Stomach (tissue), 4 donors: ENCODE measurements around the gene GUCY1A2.

Source experiments
- EP300 ChIP-seq: sonication (generic); formaldehyde crosslinking; IDR thresholded peaks from one replicate; pipeline ENCODE4 v1.6.1; 2017; ENCODE audit warnings: antibody characterized with exemption
- POLR2A ChIP-seq, 4 donors: fragments of 450-650 bp; IDR thresholded peaks; one replicate each; pipeline ENCODE4 v1.6.1; 2016; ENCODE audit warnings: antibody characterized with exemption in 4 of 4, control low read depth in 2 of 4, mild to moderate bottlenecking in 1 of 4, moderate library complexity in 1 of 4
- POLR2AphosphoS5 ChIP-seq, 3 donors: sonication (generic); formaldehyde crosslinking; IDR thresholded peaks; one replicate each; pipeline ENCODE4 v1.6.1; 2016; ENCODE audit warnings: antibody characterized with exemption in 3 of 3
- TF ChIP-seq, protein P1 (sequence below), 7 experiments: fragments of 450-650 bp in 4 of 7; fragments of 200-600 bp in 3 of 7; sonication (generic) in 3 of 7; IDR thresholded peaks; one replicate each; pipeline ENCODE4 v1.5.1; 2016 to 2019; ENCODE audit warnings: antibody characterized with exemption in 7 of 7, control low read depth in 2 of 7, mild to moderate bottlenecking in 1 of 7

GRCh38 chr11:106996691-106997090 lies 21.6 kb downstream of the GUCY1A2 start:
- TF ChIP-seq POLR2A (IDR thresholded peaks at IDR 0.05) (no peak), POLR2AphosphoS5 (IDR thresholded peaks at IDR 0.05) (no peak), EP300 (no peak)
- TF ChIP-seq, protein P1, sequence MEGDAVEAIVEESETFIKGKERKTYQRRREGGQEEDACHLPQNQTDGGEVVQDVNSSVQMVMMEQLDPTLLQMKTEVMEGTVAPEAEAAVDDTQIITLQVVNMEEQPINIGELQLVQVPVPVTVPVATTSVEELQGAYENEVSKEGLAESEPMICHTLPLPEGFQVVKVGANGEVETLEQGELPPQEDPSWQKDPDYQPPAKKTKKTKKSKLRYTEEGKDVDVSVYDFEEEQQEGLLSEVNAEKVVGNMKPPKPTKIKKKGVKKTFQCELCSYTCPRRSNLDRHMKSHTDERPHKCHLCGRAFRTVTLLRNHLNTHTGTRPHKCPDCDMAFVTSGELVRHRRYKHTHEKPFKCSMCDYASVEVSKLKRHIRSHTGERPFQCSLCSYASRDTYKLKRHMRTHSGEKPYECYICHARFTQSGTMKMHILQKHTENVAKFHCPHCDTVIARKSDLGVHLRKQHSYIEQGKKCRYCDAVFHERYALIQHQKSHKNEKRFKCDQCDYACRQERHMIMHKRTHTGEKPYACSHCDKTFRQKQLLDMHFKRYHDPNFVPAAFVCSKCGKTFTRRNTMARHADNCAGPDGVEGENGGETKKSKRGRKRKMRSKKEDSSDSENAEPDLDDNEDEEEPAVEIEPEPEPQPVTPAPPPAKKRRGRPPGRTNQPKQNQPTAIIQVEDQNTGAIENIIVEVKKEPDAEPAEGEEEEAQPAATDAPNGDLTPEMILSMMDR (IDR thresholded peaks at IDR 0.05) = no peak
